Measurements from ENCODE around the gene CYB5R3. TPM values are rescaled to one million over a fixed set of nuclear protein-coding genes. Genes with fewer than 3 reads are reported as not detected.

The CYB5R3 gene
- 97.1 and 127 TPM in 2 replicates for total RNA-seq

DNA sequence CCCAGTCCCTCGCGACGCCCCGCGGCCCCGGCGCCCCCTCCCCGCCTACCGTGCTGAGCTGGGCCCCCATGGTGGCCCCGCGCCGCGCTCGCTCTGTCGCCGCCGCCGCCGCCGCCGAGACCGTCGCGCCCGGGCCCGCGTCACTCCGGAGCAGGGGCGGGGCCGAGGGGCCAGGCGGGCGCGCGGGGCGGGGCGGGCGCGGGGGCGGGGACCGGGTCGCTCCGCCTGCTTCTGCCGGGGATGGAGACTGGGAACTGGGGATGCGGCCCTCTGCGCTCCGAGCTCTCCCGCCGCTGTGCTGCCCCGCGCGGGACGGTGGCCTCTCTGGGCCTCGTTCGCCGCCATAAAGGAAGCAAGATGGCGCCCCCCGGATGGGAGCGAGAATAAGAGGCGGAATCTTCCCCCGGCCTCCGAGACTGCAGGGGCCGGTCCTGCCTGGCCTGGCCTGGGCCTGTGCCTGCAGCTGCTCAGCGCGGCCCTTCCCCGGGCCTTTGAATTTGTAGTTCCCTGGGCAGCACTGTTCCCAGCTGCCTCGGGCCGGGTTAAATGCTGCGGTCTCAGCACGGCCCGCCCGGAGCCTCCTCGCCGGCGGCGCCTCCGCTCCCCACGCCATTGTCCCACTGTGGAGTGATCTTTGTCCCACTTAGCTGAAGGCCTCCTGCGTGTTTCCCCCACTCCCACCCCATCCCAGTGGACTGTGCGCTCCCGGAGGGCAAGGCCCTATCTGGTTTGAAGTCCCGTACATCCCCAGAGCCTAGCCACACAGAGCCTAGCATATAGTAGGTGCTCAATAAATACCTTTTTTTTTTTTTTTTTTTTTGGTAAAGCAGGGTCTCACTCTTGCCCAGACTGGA lies at the start of gene CYB5R3:
TSS of gene CYB5R3 (minus strand) at position 147 of the 854 bp plus-strand sequence. CDS start at position 70, 77 bp downstream.

DNA sequence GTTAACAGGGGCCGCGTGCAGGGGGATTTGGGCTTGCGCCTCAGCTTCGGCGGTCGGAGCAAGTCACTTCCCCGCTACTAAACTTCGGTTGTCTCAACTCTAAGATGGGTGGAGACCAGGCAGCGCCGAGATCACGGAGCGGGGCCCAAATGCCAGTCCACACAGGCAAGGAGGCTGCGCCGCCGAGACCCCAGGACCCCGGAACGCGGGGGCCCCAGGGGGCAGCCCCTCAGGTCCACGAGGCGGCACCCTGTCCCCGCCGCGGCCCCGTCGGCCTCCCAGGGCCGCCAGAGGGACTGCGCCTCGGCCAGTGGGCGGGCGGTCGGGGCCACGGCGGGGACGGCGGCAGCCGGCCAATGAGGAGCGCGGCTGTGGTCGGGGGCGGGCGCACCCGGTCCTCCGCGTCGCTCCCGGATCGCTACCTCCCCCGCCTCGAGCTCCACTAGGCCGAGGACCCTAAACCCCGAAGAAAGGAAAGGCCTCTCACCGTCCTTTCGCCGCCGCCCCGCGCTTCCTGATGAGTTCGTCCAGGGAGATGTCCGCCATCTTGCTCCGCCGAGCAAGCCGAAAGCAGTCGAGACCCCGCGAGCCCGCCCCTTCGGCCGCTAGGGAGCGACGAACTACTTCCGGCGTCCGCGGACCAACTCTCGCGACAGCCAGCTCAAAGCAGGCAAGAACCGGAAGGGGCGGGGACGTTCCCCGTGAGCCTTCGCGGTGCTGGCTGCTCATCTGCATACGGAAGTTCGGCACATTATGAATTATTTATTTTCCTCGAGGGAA lies 34.7 kb downstream of the CYB5R3 start, which contains the start of gene POLDIP3:
TSS of gene POLDIP3 (minus strand) at position 572 of the 780 bp plus-strand sequence. CDS start at position 546, 26 bp downstream.

Small RNAs within 50 kb of the gene (small RNA-seq; reads per million reads assigned to genes)
- gene RNU6-513P (ENCODE audit: low replicate concordance): not detected

Other genes starting within 250 kb of the CYB5R3 start
- gene NFAM1, start 217.0 kb downstream of the CYB5R3 start, total RNA-seq: not detected in 2 replicates
- gene RRP7A, start 129.6 kb downstream of the CYB5R3 start, total RNA-seq: 20.8 and 55.7 TPM in 2 replicates
- gene SERHL2, start 95.4 kb downstream of the CYB5R3 start, total RNA-seq: 1.0 and 1.8 TPM in 2 replicates
- 27.8 and 30.2 TPM in 2 replicates for gene POLDIP3, start 34.5 kb downstream of the CYB5R3 start, total RNA-seq
- 0.86 and 1.5 TPM in 2 replicates for gene ATP5MGL, start 8.8 kb downstream of the CYB5R3 start, total RNA-seq
- gene A4GALT, start 71.5 kb upstream of the CYB5R3 start, total RNA-seq: 12.5 and 16.6 TPM in 2 replicates
- gene ARFGAP3, start 207.9 kb upstream of the CYB5R3 start, total RNA-seq: 74.6 and 97.8 TPM in 2 replicates